GM12872 (cell line): Measurements from ENCODE around the gene GPATCH8.

Experiments used
- TF ChIP-seq, protein P1 (sequence below): IDR thresholded peaks from 3 replicates; pipeline ENCODE4 v1.5.1; 2011; ENCODE audit warnings: low read depth, mild to moderate bottlenecking, low read length, moderate library complexity; ENCODE audit not compliant: insufficient read depth

The GPATCH8 gene

DNA sequence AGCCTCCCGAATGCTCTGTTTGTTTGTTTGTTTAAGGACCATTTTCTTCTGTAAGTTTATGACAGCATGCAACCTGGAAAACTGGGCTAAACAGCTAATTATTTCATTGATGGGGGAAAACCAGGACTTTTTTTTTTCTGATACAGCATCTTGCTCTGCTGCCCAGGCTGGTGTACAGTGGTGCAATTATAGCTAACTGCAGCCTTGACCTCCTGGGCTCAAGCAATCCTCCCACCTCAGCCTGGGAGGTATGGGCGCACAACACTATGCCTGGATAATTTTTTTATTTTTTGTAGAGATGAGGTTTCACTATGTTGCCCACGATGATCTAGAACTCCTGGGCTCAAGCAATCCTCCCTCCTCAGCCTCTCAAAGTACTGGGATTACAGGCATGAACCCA, 37.3 kb downstream of the GPATCH8 start:
- TF ChIP-seq, protein P1, sequence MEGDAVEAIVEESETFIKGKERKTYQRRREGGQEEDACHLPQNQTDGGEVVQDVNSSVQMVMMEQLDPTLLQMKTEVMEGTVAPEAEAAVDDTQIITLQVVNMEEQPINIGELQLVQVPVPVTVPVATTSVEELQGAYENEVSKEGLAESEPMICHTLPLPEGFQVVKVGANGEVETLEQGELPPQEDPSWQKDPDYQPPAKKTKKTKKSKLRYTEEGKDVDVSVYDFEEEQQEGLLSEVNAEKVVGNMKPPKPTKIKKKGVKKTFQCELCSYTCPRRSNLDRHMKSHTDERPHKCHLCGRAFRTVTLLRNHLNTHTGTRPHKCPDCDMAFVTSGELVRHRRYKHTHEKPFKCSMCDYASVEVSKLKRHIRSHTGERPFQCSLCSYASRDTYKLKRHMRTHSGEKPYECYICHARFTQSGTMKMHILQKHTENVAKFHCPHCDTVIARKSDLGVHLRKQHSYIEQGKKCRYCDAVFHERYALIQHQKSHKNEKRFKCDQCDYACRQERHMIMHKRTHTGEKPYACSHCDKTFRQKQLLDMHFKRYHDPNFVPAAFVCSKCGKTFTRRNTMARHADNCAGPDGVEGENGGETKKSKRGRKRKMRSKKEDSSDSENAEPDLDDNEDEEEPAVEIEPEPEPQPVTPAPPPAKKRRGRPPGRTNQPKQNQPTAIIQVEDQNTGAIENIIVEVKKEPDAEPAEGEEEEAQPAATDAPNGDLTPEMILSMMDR, result no peak

- TF ChIP-seq, protein P1, result no peak
These were observed 37.9 kb downstream of the GPATCH8 start for GRCh38 chr17:44465276-44465675.

GRCh38 chr17:44464037-44464436, 39.2 kb downstream of the GPATCH8 start:
- TF ChIP-seq, protein P1, result no peak

DNA sequence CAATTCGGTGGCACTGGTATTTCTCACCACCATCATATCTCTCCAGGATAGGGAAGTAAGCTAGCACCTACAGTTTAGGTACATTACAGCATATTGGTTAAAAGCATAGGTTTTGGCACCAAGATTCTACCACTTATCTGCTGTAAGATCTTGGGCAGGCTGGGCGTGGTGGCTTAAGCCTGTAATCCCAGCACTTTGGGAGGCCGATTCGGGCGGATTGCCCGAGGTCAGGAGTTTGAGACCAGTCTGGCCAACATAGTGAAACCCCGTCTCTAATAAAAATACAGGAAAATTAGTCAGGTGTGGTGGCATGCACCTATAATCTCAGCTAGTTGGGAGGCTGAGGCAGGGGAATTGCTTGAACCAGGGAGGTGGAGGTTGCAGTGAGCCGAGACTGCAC, 51.4 kb downstream of the GPATCH8 start:
- TF ChIP-seq, protein P1, result no peak

DNA sequence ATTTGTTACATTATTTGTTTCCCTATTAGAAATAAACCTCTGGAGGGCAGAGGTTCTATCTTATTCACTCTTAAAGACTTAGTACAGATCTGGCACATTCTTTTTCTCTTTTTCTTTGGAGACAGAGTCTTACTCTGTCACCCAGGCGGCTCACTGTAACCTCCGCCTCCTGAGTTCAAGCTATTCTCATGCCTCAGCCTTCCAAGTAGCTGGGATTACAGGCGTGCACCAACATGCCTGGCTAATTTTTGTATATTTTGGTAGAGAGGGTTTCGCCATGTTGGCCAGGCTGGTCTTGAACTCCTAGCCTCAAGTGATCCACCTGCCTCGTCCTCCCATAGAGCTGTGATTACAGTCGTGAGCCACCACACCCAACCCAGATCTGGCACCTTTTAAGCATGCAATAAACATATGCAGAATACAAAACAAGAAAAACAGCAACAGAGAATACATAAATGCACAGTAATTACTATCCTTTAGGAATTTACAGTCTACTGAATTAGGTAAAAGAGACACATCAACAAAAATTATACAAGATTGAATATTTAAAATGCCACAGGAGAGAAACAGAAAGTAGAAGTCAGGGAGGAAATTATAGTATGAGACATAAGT, 52.1 kb downstream of the GPATCH8 start:
- TF ChIP-seq, protein P1, result no peak

- TF ChIP-seq, protein P1, result no peak
These were observed 54.8 kb downstream of the GPATCH8 start for GRCh38 chr17:44448412-44448811.

DNA sequence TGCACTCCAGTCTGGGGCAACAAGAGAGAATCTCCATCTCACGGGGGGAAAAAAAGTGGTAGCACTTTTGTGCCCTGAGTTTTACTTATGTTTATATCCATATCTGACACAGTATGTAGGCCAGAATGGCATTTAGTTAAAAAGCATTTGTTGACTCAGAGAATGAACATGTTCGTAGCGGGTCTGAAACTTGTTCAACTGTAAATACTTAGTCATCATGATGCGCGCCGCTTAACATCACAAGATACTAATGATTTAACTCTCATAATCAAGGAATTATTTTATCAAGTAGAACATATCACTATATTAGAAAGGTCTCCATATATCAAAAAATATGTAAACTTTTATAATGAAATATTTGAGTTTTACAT, 58.5 kb downstream of the GPATCH8 start:
- TF ChIP-seq, protein P1, result no peak

DNA sequence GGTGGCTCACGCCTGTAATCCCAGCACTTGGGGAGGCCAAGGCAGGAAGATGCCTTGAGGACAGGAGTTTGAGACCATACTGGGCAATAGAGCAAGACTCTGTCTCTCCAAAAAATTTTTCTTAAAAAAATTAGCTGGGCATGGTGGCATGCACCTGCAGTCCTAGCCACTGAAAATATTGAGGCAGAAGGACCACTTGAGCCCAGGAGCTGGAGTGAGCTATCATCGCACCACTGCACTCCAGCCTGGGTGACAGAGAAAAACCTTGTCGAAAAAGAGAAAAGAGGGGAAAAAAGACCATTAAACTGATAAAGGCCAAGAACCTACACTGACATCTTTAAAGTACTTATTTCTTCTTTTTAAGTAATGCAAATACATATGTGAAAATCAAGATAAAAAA, 60.4 kb downstream of the GPATCH8 start:
- TF ChIP-seq, protein P1, result no peak
